DOHH2 (cell line): ENCODE results near the gene TAPT1.

Experiments used
- H3F3A ChIP-seq: fragments of 200-600 bp; sonication (generic), shearing (Covaris generic); 2 replicates; pipeline ENCODE4 v1.6.0; 2016; ENCODE audit warnings: antibody characterized with exemption, mild to moderate bottlenecking; ENCODE audit not compliant: control insufficient read depth, insufficient read depth
- H3K27ac ChIP-seq: fragments of 200-600 bp; sonication (generic); 2 replicates; pipeline ENCODE4 v1.5.1; 2014; ENCODE audit warnings: low read depth, mild to moderate bottlenecking, low read length, moderate library complexity
- H3K27me3 ChIP-seq: fragments of 200-600 bp; sonication (generic); 2 replicates; pipeline ENCODE4 v1.6.1; 2014; ENCODE audit warnings: mild to moderate bottlenecking, low read length, mixed read lengths; ENCODE audit not compliant: control insufficient read depth
- H3K36me3 ChIP-seq: fragments of 200-600 bp; sonication (generic); 2 replicates; pipeline ENCODE4 v1.6.1; 2014; ENCODE audit warnings: mild to moderate bottlenecking, low read length, moderate library complexity, mixed read lengths; ENCODE audit not compliant: control insufficient read depth
- H3K4me1 ChIP-seq: fragments of 200-600 bp; sonication (generic); 2 replicates; pipeline ENCODE4 v1.6.1; 2014; ENCODE audit warnings: mild to moderate bottlenecking, low read length, mixed read lengths; ENCODE audit not compliant: control insufficient read depth
- H3K4me2 ChIP-seq: fragments of 200-600 bp; sonication (generic); 2 replicates; pipeline ENCODE4 v1.6.0; 2014; ENCODE audit warnings: mild to moderate bottlenecking, low read length, moderate library complexity
- H3K4me3 ChIP-seq: fragments of 200-600 bp; sonication (generic); 2 replicates; pipeline ENCODE4 v1.5.1; 2014; ENCODE audit warnings: mild to moderate bottlenecking, low read length, mixed read lengths
- H3K79me2 ChIP-seq: fragments of 200-600 bp; sonication (generic); 2 replicates; pipeline ENCODE4 v1.6.1; 2014; ENCODE audit warnings: mild to moderate bottlenecking, low read length, mixed read lengths; ENCODE audit not compliant: control insufficient read depth
- H3K9me2 ChIP-seq: fragments of 200-600 bp; sonication (generic); replicated peaks from 2 replicates; pipeline ENCODE4 v1.6.1; 2014; ENCODE audit warnings: mild to moderate bottlenecking, low read length, mixed read lengths; ENCODE audit not compliant: control insufficient read depth
- H3K9me3 ChIP-seq: fragments of 200-600 bp; sonication (generic); 2 replicates; pipeline ENCODE4 v1.6.1; 2014; ENCODE audit warnings: antibody characterized with exemption, low read length, mixed read lengths; ENCODE audit not compliant: control insufficient read depth, insufficient read depth
- H4K20me1 ChIP-seq: fragments of 200-600 bp; sonication (generic); 2 replicates; pipeline ENCODE4 v1.6.0; 2014; ENCODE audit warnings: low read depth, mild to moderate bottlenecking, antibody characterized with exemption, low read length, moderate library complexity; ENCODE audit not compliant: control insufficient read depth, insufficient read depth
- EZH2phosphoT487 ChIP-seq: fragments of 200-600 bp; sonication (generic); IDR thresholded peaks from 2 replicates; pipeline ENCODE4 v1.6.1; 2017; ENCODE audit warnings: borderline replicate concordance, mild to moderate bottlenecking, antibody characterized with exemption, low read length, moderate library complexity, mixed read lengths
- TF ChIP-seq, protein P1 (sequence below): fragments of 200-600 bp; sonication (generic); IDR thresholded peaks from one replicate; pipeline ENCODE4 v1.5.1; 2014; ENCODE audit warnings: antibody characterized with exemption, mild to moderate bottlenecking, low read depth, low read length; ENCODE audit not compliant: poor library complexity, severe bottlenecking

Gene TAPT1

GRCh38 chr4:16207409-16207808, 18.9 kb downstream of the TAPT1 start:
- Histone ChIP-seq H3K79me2 (peaks cover 37% of the 10 kb centered on the region), H3K9me3 (no peaks in the 10 kb centered on the region), H3K4me2 (no peak overlapping the region), H3K36me3 (peaks cover 75% of the 10 kb centered on the region), H3K27ac (no peak overlapping the region), H3K4me3 (no peak overlapping the region), H3K9me2 (no peaks in the 10 kb centered on the region), H3K4me1 (peaks cover 18% of the 10 kb centered on the region), H3F3A (peaks cover 3% of the 10 kb centered on the region; the same call in 1 of the 2 replicates), H3K27me3 (no peaks in the 10 kb centered on the region), H4K20me1 (peaks cover 14% of the 10 kb centered on the region; the same call in 1 of the 2 replicates)
- TF ChIP-seq EZH2phosphoT487 = no peak
- TF ChIP-seq, protein P1, sequence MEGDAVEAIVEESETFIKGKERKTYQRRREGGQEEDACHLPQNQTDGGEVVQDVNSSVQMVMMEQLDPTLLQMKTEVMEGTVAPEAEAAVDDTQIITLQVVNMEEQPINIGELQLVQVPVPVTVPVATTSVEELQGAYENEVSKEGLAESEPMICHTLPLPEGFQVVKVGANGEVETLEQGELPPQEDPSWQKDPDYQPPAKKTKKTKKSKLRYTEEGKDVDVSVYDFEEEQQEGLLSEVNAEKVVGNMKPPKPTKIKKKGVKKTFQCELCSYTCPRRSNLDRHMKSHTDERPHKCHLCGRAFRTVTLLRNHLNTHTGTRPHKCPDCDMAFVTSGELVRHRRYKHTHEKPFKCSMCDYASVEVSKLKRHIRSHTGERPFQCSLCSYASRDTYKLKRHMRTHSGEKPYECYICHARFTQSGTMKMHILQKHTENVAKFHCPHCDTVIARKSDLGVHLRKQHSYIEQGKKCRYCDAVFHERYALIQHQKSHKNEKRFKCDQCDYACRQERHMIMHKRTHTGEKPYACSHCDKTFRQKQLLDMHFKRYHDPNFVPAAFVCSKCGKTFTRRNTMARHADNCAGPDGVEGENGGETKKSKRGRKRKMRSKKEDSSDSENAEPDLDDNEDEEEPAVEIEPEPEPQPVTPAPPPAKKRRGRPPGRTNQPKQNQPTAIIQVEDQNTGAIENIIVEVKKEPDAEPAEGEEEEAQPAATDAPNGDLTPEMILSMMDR = no peak

- peaks cover 36% of the 10 kb centered on the region for H3K79me2 ChIP-seq
- no peaks in the 10 kb centered on the region for H3K9me2 ChIP-seq
- no peak overlapping the region for H3K27ac ChIP-seq
- no peak overlapping the region for H3K4me3 ChIP-seq
- peaks cover 18% of the 10 kb centered on the region for H3K4me1 ChIP-seq
- H3F3A ChIP-seq = peaks cover 3% of the 10 kb centered on the region; the same call in 1 of the 2 replicates
- H3K9me3 ChIP-seq = no peaks in the 10 kb centered on the region
- peaks cover 14% of the 10 kb centered on the region; the same call in 1 of the 2 replicates for H4K20me1 ChIP-seq
- no peak overlapping the region for H3K4me2 ChIP-seq
- no peaks in the 10 kb centered on the region for H3K27me3 ChIP-seq
- peaks cover 71% of the 10 kb centered on the region for H3K36me3 ChIP-seq
- TF ChIP-seq EZH2phosphoT487 = no peak
- TF ChIP-seq, protein P1 = no peak
These were observed 19.4 kb downstream of the TAPT1 start for GRCh38 chr4:16206848-16207247.

DNA sequence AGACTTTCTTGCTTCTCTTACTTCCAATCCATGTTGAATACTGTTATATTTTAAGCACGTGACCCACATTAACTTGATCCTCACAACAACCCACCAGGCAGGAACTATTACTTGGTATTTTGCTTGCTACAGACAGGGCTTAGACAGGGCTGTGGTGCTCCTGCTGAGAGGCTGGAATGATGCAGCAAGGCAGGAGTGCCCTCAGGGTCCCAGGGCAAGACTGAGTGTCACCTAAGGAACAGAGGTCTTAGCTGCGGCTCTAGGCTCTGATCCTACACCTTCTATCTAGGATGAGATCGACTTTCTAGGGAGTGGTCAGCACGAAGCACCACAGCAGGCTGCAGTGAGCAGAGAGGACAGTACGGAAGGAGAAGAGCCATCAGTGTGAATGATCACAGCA, 20.0 kb downstream of the TAPT1 start:
- H3K27ac ChIP-seq = no peak overlapping the region
- H3K9me2 ChIP-seq = no peaks in the 10 kb centered on the region
- TF ChIP-seq, protein P1 = no peak
- TF ChIP-seq EZH2phosphoT487 = no peak
- H3K4me1 ChIP-seq = peaks cover 18% of the 10 kb centered on the region
- no peaks in the 10 kb centered on the region for H3K9me3 ChIP-seq
- H3F3A ChIP-seq = peaks cover 3% of the 10 kb centered on the region; the same call in 1 of the 2 replicates
- H3K4me3 ChIP-seq = no peak overlapping the region
- H3K36me3 ChIP-seq = peaks cover 71% of the 10 kb centered on the region
- no peaks in the 10 kb centered on the region for H3K27me3 ChIP-seq
- peaks cover 36% of the 10 kb centered on the region for H3K79me2 ChIP-seq
- H4K20me1 ChIP-seq = peaks cover 14% of the 10 kb centered on the region; the same call in 1 of the 2 replicates
- H3K4me2 ChIP-seq = no peak overlapping the region
